ENCODE data around the gene ARHGEF37.

DNA sequence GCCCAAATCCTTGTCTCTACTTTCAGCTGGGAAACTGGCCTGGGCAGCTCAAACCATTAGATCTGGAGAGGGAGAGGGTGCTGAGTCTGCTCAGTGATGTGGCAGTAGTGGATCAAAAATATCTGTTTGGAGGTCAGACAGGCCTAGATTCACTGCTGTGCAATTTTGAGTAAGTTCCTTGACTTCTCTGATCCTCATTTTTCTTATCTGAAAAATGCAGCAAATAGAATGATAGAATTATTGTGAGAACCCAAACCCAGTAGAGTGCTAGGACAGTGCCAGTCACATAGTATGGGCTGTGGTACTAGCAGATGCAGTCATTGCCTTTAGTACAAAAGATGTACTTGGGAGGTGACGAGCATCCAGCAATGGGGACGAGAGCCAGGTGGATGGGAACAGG lies 50.2 kb downstream of the ARHGEF37 start:
- TF ChIP-seq, protein P1, sequence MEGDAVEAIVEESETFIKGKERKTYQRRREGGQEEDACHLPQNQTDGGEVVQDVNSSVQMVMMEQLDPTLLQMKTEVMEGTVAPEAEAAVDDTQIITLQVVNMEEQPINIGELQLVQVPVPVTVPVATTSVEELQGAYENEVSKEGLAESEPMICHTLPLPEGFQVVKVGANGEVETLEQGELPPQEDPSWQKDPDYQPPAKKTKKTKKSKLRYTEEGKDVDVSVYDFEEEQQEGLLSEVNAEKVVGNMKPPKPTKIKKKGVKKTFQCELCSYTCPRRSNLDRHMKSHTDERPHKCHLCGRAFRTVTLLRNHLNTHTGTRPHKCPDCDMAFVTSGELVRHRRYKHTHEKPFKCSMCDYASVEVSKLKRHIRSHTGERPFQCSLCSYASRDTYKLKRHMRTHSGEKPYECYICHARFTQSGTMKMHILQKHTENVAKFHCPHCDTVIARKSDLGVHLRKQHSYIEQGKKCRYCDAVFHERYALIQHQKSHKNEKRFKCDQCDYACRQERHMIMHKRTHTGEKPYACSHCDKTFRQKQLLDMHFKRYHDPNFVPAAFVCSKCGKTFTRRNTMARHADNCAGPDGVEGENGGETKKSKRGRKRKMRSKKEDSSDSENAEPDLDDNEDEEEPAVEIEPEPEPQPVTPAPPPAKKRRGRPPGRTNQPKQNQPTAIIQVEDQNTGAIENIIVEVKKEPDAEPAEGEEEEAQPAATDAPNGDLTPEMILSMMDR (conservative IDR thresholded peaks at IDR 0.05 in 1 of 2, IDR thresholded peaks at IDR 0.05 in 1 of 2; ENCODE audit: extremely low read depth in 1 of 2, insufficient read depth in 1 of 2, low read depth in 1 of 2, low read length in 2 of 2) = no peak
- TF ChIP-seq EZH2 (IDR thresholded peaks at IDR 0.05; ENCODE audit: borderline replicate concordance, low read length) = no peak

Measured in mammary epithelial cell (primary cell).